GM18867 (cell line): Measurements from ENCODE around the gene CNNM2.
"Not testable (repeated sequence)": the region's sequence is repeated elsewhere in the genome, so short reads cannot be mapped to it uniquely, and the experiment has no call there.

Source experiments
- ATAC-seq: cut with Tn5 transposase; IDR thresholded peaks from one replicate; pipeline ENCODE4 v1.9.1; 2021; ENCODE audit warnings: mild to moderate bottlenecking, moderate library complexity; ENCODE audit not compliant: unreplicated experiment

Gene CNNM2

GRCh38 chr10:102964713-102965112 lies 46.6 kb downstream of the CNNM2 start:
- no peak for ATAC-seq

- no peak for ATAC-seq
Measured at GRCh38 chr10:102965311-102965851, 47.3 kb downstream of the CNNM2 start.

- no peak for ATAC-seq
Measured at GRCh38 chr10:102967123-102967522, 49.0 kb downstream of the CNNM2 start.

- no peak for ATAC-seq
Measured at GRCh38 chr10:102970562-102971340, 52.7 kb downstream of the CNNM2 start.

GRCh38 chr10:102975483-102976379 lies 57.6 kb downstream of the CNNM2 start:
- no peak for ATAC-seq

- not testable (repeated sequence) for ATAC-seq
Measured at GRCh38 chr10:102976380-102976726, 58.3 kb downstream of the CNNM2 start.

GRCh38 chr10:102982296-102982695 lies 64.2 kb downstream of the CNNM2 start:
- ATAC-seq: no peak

GRCh38 chr10:102984086-102984485 lies 66.0 kb downstream of the CNNM2 start:
- ATAC-seq: no peak

GRCh38 chr10:102985811-102986210 lies 67.7 kb downstream of the CNNM2 start:
- ATAC-seq: no peak

- ATAC-seq: no peak
Measured at GRCh38 chr10:102988404-102989314, 70.6 kb downstream of the CNNM2 start.

GRCh38 chr10:102994531-102995295 lies 76.6 kb downstream of the CNNM2 start:
- no peak for ATAC-seq

- ATAC-seq: no peak
Measured at GRCh38 chr10:102996876-102997275, 78.8 kb downstream of the CNNM2 start.

GRCh38 chr10:102997998-102998397 lies 79.9 kb downstream of the CNNM2 start:
- ATAC-seq: no peak

GRCh38 chr10:102998399-102998907 lies 80.4 kb downstream of the CNNM2 start:
- ATAC-seq: no peak

- not testable (repeated sequence) for ATAC-seq
Measured at GRCh38 chr10:103000050-103000449, 82.0 kb downstream of the CNNM2 start.

- no peak for ATAC-seq
Measured at GRCh38 chr10:103007017-103007416, 88.9 kb downstream of the CNNM2 start.

- ATAC-seq: no peak
Measured at GRCh38 chr10:103013416-103013815, 95.3 kb downstream of the CNNM2 start.

GRCh38 chr10:103019425-103019824 lies 101.3 kb downstream of the CNNM2 start:
- no peak for ATAC-seq

GRCh38 chr10:103021150-103021899 lies 103.2 kb downstream of the CNNM2 start:
- ATAC-seq: no peak
